NCI-H1694 treated with DMSO at 0.1 percent for 48 hours (cell line): ENCODE data around the gene ZNF189.

Source experiments
- DNase-seq: peaks from one replicate; lab custom pipeline; 2025; lab: John Stamatoyannopoulos, UW

ZNF189 gene

DNA sequence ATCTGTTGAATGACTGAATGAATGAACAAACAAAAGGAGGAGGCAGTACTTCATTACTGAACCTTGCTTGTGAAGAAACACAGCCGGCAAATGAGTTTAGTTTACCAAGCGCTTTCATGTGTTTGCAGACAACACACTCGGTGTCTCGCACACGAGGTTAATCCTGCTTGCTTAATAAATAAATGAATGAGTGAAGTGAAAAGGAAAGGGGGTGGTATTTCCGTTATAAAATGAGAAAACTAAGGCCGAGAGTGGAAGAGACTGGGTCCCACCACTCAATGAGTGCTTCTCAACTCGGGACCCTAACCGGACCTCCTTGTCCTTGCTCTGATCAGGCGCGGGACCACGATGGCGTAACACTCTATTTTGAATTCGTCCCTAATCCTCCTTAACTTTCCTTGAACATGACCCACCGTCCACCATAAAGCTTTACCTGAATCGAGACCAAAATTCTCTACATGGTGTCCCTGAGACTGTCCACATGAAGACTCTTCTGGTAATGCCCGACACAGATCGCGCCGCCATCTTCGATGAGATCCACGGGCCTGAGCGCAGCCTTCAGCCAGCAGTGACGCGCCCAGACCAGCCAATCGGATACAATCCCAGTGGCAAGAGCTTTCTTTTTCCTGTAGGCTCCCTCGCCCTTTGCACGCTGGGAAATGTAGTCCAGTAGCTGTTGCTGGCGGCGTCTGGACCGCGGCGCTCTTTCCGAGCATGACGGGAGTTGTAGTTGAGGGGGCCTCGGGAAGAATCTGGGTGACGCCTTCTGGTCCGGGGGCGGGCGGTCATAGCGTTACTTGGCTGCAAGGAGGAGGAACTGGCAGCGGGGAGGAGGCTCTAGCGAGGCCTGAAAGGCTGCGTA lies at the start of gene ZNF189, which contains the start of gene MRPL50:
Gene ZNF189, plus strand, starts transcription at position 784 of the 862 bp plus-strand sequence. CDS start 306 bp downstream, outside the sequence.
Gene MRPL50, minus strand, starts transcription at position 551 of the 862 bp plus-strand sequence. Its CDS starts 26 bp downstream, at position 525.
- DNase-seq = peak; percentile 96

DNA sequence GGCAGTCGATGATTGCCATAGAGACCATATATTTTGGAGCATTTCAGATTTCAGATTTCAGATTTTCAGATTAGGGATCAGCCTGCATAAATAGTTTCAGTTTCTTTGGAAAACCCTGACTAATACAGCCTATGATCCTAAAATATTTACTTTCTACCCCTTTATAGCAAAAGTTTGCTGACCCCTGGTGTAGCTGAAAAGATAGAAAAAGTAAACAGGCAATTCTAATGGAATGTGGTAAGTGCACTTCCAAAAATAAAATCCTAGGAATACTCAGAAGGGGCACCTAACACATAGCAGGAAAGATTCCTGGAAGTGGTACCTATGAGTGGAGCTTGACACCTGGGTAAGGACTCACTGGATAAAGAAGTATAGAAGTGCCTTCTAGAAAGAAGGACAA lies 48.4 kb upstream of the ZNF189 start:
- DNase-seq = no peak

DNA sequence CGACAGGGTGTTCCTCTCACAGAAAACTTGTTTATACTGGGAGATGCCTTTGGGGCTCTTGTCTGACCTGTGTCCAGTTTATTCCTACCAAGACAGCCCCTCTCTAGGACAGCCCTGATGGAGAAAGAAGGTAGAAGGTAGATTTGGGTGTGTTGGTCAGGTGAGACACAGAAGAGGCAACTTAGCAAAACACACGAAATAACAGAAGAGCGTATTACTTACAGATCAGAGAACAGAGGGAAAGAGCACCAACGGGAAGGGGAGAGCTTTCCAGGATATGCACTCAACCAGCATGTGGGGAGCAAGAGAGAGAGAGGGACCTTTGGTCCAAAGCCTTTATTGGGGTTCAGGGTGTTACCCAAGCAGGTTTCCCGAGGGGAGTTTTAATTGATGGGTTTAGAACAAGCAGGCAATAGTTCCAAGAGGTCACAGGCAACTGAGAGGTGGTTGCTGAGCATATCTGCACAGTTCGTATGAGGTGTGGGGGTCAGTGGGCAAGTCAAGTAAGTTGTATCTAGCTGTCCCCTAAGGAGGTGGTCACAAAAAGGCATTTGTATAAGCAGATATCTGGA lies 45.7 kb upstream of the ZNF189 start:
- DNase-seq = no peak

GRCh38 chr9:101353683-101354082 lies 45.0 kb upstream of the ZNF189 start:
- DNase-seq = no peak

DNA sequence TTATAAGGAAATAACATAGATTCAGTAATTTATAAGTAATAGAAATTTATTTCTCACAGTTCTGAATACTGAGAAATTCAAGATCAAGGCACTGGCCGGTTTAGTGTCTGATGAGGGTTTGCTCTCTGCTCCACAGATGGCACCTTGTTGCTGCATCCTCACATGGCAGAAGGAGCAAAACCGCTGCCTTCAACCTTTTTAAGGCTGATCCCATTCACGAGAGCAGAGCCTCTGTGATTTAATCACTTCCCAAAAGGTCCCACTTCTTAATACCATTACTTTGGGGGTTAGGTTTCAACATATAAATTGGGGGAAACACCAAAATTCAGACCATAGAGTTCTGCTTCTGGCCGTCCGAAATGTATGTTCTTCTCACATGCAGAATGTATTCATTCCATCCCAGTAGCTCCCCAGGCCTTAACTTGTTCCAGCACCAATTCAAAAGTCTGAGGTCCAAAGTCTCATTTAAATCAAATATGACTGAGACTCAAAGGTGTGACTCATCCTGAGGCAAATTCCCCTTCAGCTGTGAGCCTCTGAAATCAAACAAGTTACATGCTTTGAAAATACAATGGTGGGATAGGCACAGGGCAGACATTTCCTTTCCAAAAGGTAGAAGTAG lies 44.4 kb upstream of the ZNF189 start:
- no peak for DNase-seq

DNA sequence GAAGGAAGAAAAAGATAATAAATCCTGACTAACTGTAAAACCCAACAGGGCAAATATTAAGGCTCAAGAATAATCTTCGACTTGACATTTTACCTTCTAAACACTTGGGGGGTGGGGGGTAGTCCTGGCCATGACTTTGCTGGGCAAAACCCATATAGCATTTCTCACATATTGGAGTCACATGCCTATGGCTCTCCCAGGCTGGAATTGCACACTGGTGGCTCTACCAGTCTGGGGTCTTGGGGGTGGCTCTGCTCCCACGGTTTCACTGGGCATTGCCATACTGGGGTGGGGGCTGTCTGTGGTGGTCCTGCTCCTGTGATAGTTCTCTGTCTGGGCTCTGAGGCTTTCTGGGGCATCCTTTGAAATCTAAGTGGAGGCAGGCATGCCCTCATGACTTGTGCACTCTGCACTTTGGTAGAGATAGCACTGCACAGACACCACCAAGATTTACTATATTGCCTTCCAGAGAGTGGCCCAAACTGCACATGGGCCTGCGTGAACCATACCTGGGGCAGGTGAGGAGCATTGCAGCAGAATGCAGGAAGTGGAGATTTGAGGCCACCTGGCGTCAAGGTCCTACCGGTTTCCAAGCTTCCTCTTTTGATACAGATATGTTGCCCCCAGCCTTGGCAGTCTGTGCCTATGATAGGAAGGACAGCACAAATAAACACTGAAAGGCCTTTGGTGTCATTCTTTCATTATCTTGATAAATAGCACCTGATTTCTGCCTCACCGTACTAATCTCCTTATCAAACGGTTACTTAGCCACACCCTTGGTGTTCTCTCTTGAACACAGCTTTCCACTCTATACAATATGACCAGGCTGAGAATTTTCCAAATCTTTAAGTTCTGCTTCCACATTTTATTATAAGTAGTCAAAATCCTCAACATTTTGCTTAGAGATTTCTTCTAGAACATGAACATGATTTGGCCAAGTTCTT lies 43.6 kb upstream of the ZNF189 start:
- DNase-seq = no peak

- no peak for DNase-seq
These were observed 42.0 kb upstream of the ZNF189 start for GRCh38 chr9:101356619-101357018.

GRCh38 chr9:101359679-101360078 lies 39.0 kb upstream of the ZNF189 start:
- DNase-seq = no peak

DNA sequence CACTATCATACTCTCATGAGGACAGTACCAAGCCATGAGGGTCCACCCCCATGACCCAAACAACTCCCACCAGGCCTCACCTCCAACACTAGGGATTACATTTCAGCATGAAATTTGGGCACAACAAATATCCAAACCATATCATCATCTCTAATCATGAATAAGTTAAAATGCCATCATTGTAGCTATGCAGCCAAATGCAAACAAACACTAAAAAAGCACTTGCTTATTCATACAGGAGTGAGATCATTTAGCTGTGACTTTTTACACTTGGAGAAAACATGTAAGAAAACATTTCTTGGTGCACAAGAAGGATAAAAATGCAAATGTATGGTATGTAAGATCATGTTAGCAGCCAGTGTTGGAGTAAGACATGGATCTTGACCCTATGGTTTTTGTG lies 38.0 kb upstream of the ZNF189 start:
- DNase-seq = no peak

DNA sequence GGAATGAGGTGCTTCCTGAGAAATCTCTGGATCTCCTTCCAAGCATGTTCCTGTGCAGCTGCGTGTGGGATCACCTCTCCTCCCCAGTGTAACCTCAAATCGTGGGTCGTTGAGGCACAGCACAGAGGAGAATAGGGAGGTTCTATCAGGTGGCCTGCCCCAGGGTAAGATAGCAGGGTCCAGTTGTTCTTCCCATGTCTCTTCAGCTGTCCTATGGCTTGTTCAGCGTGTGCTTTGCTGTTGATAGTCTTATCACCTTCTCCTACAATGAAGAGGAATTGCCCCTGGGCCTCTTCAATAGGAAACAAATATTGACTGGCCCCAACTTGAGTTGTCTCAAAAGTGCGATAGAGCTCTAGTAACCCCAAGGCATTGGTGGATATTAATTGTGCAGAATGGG lies 36.2 kb upstream of the ZNF189 start:
- DNase-seq = no peak

DNA sequence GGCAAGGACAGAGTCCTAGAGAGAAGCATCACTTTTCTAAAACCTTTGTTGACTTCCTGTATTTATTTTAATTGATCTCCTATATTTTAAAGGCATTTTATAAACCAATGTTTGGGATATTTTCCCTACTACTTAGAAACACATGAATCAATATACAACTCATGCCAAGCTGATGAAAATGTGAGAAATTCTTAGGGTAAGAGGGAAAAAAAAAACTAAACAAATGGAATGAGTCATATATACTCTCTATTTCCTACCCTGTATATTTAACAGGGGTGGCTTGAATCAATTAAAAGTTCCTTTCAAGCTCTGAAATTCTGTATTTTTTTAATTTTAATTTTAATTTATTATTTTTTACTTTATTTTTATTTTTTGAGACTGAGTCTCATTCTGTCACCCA lies 33.5 kb upstream of the ZNF189 start:
- no peak for DNase-seq

- no peak for DNase-seq
These were observed 32.5 kb upstream of the ZNF189 start for GRCh38 chr9:101366038-101366756.

DNA sequence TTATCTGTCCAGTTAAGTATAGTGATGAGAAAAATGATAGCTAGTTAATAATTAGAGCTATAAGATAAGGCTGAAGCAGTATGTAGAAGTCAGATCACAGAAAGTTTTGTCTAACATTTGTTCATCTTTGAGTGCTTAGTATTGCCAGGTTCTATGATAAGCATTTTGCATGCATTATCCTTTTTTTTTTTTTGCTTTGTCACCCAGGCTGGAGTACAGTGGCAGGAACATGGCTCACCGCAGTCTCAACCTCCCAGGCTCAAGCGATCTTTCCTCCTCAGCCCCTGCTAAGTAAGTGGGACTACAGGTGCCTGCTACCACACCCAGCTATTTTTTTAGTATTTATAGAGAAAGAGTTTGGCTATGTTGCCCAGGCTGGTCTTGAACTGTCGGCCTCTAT lies 31.3 kb upstream of the ZNF189 start:
- DNase-seq = no peak

DNA sequence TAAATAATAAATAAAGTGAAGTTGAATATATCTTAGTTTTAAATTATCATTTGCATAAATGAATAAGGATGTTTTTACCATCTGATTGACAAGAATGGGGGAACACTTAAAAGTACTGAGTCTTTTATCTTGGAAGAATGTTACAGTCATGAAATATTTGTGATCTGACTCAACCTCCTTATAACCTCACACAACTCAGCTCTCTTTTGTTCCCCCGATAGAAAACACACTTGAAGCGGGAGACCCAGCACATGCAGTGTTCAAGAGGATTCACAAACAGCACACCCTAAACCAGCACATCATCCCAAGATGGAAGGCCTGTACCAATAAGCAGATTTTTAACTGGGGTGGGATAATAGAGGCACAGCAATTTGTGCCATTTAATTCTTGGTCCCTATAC lies 29.4 kb upstream of the ZNF189 start:
- no peak for DNase-seq

DNA sequence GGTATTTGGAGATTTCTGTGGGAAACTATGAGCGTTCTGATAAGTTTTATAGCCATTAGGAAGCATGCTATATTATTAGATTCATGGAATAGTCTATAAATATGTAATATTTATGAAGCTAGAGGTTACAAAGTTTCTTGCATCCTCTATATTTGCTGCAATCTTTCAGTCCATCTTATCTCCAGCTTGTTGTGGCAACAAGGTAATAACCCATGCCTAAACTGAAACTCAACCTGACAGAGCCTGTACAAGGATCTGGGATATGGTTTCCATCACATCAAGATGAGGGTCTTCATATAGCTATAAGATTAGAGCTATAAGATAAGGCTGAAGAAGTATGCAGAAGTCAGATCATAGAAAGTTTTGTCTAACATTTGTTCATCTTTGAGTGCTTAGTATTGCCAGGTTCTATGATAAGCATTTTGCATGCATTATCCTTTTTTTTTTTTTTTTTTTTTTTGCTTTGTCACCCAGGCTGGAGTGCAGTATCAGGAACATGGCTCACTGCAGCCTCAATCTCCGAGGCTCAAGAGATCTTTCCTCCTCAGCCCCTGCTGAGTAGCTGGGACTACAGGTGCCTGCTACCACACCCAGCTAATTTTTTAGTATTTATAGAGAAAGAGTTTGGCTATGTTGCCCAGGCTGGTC lies 28.6 kb upstream of the ZNF189 start:
- no peak for DNase-seq

DNA sequence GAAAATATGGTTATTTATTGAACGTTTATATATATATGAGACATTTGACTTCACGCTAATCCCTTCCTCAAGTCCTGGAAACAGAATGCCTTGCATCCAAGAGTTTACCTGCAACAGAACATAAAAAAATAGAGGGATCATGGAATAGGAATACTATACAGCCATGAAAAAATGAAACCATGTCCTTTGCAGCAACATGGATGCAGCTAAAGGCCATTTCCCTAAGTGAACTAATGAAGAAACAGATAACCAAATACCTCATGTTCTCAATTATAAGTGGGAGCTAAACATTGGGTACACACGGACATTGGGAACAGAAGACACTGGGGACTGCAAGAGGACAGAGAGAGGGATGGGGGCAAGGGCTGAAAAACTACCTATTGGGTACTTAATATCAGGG lies 26.8 kb upstream of the ZNF189 start:
- no peak for DNase-seq

DNA sequence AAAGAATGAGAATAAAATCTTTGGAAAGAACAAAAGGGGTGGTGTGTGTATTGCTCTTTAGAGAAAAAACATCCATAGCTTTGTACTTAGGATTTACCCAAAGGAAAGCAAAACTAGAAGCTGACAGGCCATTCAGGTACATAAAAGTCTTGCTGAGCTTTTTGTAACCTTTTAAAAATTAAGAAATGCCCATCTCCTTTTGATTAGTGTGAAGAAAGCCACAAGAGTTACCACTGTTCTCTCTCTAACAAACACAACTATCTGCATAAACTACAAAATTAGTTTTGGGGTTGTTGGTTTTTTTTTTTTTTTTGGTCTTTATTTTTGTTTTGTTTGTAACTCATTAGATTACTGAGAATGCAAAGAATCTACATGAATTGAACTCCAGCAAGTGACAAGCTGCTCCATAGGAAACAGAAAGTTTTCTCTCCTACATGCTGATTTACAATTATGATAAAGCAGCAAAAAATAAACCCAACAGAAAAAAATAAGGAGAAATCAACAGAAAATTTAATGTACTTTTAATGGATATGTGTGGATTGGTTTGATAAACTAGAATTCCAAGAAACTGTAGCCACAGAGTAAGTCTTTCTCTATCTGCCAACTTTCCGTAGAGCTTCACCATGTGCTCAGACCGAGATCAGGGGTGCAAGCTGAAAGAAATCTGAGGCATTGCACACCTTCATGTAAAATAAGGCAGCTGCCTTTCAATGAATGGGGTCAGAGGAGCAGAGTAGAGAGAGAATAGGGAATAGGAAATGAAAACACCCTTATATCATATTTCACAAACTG lies 26.1 kb upstream of the ZNF189 start:
- no peak for DNase-seq

DNA sequence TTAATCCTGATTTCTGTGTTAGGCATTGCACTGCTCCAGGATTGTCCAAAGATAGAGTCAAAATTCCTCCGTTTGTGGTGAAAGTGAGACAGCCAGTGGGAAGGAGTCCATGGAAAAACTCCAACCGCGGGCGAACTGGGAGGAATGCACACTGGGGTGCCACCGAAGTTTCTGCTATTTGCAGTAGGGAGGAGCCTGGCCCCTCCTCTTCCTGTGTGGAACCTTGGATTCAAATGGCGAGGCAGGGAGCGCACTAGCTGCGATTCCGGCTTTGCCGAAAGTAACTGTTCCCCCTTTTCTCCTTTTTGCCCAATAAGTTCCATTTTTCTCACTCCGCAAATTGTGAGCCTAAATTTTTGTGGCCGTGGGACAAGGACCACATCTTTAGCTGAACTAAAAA lies 23.1 kb upstream of the ZNF189 start:
- DNase-seq = no peak

DNA sequence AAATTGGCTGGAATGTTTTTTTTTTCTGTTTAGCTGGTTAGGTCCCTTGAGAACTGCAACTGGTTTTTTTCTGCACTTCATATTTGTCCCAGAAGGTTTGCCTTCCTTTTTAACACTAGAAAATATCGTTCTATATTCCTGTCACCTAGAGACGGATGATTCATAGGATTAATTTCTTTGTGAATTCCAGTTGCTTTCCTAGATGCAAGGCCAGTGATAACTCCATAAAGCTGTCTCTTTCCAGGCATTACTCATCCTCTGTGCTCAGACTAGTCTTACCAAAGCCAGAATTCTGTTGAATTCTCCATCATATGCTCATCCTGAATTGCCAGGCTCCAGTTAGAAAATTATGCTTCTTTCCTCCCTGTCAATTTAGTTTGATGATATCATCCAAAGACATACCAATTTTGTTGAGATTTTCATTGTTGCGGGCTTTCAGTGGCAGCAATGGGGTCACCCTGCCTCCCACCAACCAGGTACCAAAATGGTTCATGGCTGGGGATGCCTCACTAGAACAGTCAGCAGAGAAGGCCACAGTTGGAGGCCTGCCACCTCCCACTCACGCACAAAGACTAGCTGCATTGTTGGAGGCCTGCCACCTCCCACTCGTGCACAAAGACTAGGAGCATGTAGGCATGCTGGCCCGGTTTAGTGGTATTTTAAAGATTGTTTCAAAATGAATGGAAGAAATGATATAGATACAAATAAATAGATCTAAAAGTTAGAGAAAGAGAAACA lies 22.4 kb upstream of the ZNF189 start:
- DNase-seq = no peak
